H1 (cell line): ENCODE measurements around the gene SMARCC1. TPM values are rescaled to one million over a fixed set of nuclear protein-coding genes. Genes with fewer than 3 reads are reported as not detected.

Experiments used
- CTCF ChIA-PET: fragments of 300-600 bp; sonication (Branson Sonifier 250); formaldehyde crosslinking; loops from one replicate; lab custom pipeline; 2021; ENCODE audit not compliant: partially characterized antibody; lab: Charles Lee
- POLR2A ChIA-PET: fragments of 300-600 bp; sonication (Branson Sonifier 250); formaldehyde crosslinking; loops from one replicate; lab custom pipeline; 2021; ENCODE audit warnings: inconsistent platforms; ENCODE audit not compliant: partially characterized antibody; lab: Charles Lee
- DNase-seq, 2 experiments: peaks; one replicate each; pipeline versions ENCODE4 v3.0.0 to v3.0.0-alpha.2; 2010 to 2022; ENCODE audit warnings: low spot score in 2 of 2, low read depth in 1 of 2, mixed read lengths in 1 of 2
- FAIRE-seq: peaks from 2 replicates; lab custom pipeline; 2011; peaks lifted over from hg19 to GRCh38; lab: Jason Lieb, UNC
- H2AFZ ChIP-seq: 2 replicates; pipeline ENCODE4 v1.8.1; 2012; ENCODE audit warnings: low read length, inconsistent platforms
- H2AK5ac ChIP-seq: 2 replicates; pipeline ENCODE4 v1.6.1; 2013; ENCODE audit warnings: low read depth, low read length
- H2BK120ac ChIP-seq: replicated peaks from 2 replicates; pipeline ENCODE3; 2013; ENCODE audit warnings: low read depth, low read length, inconsistent platforms
- H2BK12ac ChIP-seq: 2 replicates; pipeline ENCODE4 v1.6.1; 2013; ENCODE audit warnings: low read depth, low read length
- H2BK15ac ChIP-seq: 2 replicates; pipeline ENCODE4 v1.6.1; 2013; ENCODE audit warnings: low read length
- H2BK20ac ChIP-seq: 2 replicates; pipeline ENCODE4 v1.6.1; 2013; ENCODE audit warnings: low read length
- H2BK5ac ChIP-seq: 2 replicates; pipeline ENCODE4 v1.6.1; 2013; ENCODE audit warnings: low read depth, low read length
- H3K14ac ChIP-seq: 2 replicates; pipeline ENCODE4 v1.6.1; 2013; ENCODE audit warnings: inconsistent platforms; ENCODE audit not compliant: insufficient read length
- H3K18ac ChIP-seq: 2 replicates; pipeline ENCODE4 v1.6.1; 2013; ENCODE audit warnings: low read length; ENCODE audit errors: extremely low read depth
- H3K23ac ChIP-seq: 2 replicates; pipeline ENCODE4 v1.6.1; 2013; ENCODE audit warnings: inconsistent platforms; ENCODE audit not compliant: insufficient read length
- H3K23me2 ChIP-seq: 2 replicates; pipeline ENCODE4 v1.6.1; 2013; ENCODE audit warnings: low read depth, low read length
- H3K27ac ChIP-seq: 2 replicates; pipeline ENCODE4 v1.6.1; 2011; ENCODE audit warnings: low read depth, low read length, inconsistent platforms
- H3K27me3 ChIP-seq, 4 experiments: replicated peaks in 1 of 4; 1 replicate in 1 of 4; 2 replicates in 3 of 4; pipeline versions ENCODE4 v1.6.1 to v1.8.1; 2011 to 2013; ENCODE audit warnings: low read length in 3 of 4, mild to moderate bottlenecking in 3 of 4, inconsistent platforms in 2 of 4, mixed read lengths in 2 of 4, moderate library complexity in 1 of 4; ENCODE audit not compliant: control insufficient read depth in 3 of 4, insufficient read depth in 3 of 4; ENCODE audit errors: extremely low read depth in 1 of 4
- H3K36me3 ChIP-seq, 4 experiments: 2 replicates each; pipeline versions ENCODE4 v1.6.1 to v1.8.1; 2011 to 2013; ENCODE audit warnings: mild to moderate bottlenecking in 4 of 4, low read length in 3 of 4, moderate library complexity in 2 of 4, control low read depth in 1 of 4, inconsistent platforms in 1 of 4; ENCODE audit not compliant: insufficient read depth in 4 of 4, control insufficient read depth in 2 of 4
- H3K4ac ChIP-seq: replicated peaks from 2 replicates; pipeline ENCODE3; 2013; ENCODE audit warnings: low read length, low read depth, mixed read lengths, inconsistent platforms; ENCODE audit not compliant: insufficient read length
- H3K4me1 ChIP-seq, 4 experiments: replicated peaks in 1 of 4; 1 replicate in 1 of 4; 2 replicates in 3 of 4; pipeline versions ENCODE4 v1.6.1 to v1.8.1; 2011 to 2013; ENCODE audit warnings: low read length in 3 of 4, inconsistent platforms in 2 of 4, mixed read lengths in 1 of 4; ENCODE audit not compliant: insufficient read depth in 4 of 4, control insufficient read depth in 3 of 4
- H3K4me2 ChIP-seq, 2 experiments: 2 replicates each; pipeline versions ENCODE4 v1.6.1 to v1.8.1; 2011 to 2013; ENCODE audit warnings: low read depth in 2 of 2, low read length in 2 of 2, control low read depth in 1 of 2, inconsistent platforms in 1 of 2, mild to moderate bottlenecking in 1 of 2; ENCODE audit not compliant: insufficient read depth in 1 of 2
- H3K4me3 ChIP-seq, 4 experiments: fragments of 200-600, 300-600 bp in 1 of 4; sonication (generic), shearing (Covaris generic), sonication (Bioruptor Twin) in 1 of 4; 2 replicates each; pipeline versions ENCODE4 v1.5.1 to v1.8.1; 2011 to 2016; ENCODE audit warnings: low read length in 4 of 4, low read depth in 3 of 4, control low read depth in 2 of 4, inconsistent platforms in 2 of 4, mild to moderate bottlenecking in 2 of 4, mixed read lengths in 1 of 4, moderate library complexity in 1 of 4; ENCODE audit not compliant: insufficient read depth in 2 of 4; ENCODE audit errors: extremely low read depth in 1 of 4
- H3K56ac ChIP-seq: replicated peaks from 2 replicates; pipeline ENCODE3; 2013; ENCODE audit warnings: low read depth, mild to moderate bottlenecking, mixed read lengths, low read length, inconsistent platforms; ENCODE audit not compliant: insufficient read length
- H3K79me1 ChIP-seq: 2 replicates; pipeline ENCODE4 v1.6.1; 2013; ENCODE audit warnings: low read depth, low read length, control low read depth
- H3K79me2 ChIP-seq, 2 experiments: 2 replicates each; pipeline versions ENCODE4 v1.6.1 to v1.8.1; 2012 to 2013; ENCODE audit warnings: low read length in 2 of 2, mild to moderate bottlenecking in 2 of 2, inconsistent platforms in 1 of 2; ENCODE audit not compliant: insufficient read depth in 2 of 2, control insufficient read depth in 1 of 2
- H3K9ac ChIP-seq, 4 experiments: replicated peaks in 1 of 4; 1 replicate in 1 of 4; 2 replicates in 3 of 4; pipeline versions ENCODE4 v1.6.1 to v1.8.1; 2011 to 2013; ENCODE audit warnings: low read depth in 3 of 4, low read length in 3 of 4, control low read depth in 2 of 4, mild to moderate bottlenecking in 2 of 4, moderate library complexity in 2 of 4, inconsistent platforms in 1 of 4; ENCODE audit errors: extremely low read depth in 1 of 4
- H3K9me3 ChIP-seq, 2 experiments: 2 replicates each; pipeline versions ENCODE4 v1.6.1 to v1.8.1; 2012 to 2013; ENCODE audit warnings: mild to moderate bottlenecking in 2 of 2, moderate library complexity in 2 of 2, control low read depth in 1 of 2, inconsistent platforms in 1 of 2, low read depth in 1 of 2, low read length in 1 of 2, mixed read lengths in 1 of 2; ENCODE audit not compliant: insufficient read depth in 2 of 2
- H4K20me1 ChIP-seq, 2 experiments: replicated peaks in 1 of 2; 2 replicates each; pipeline versions ENCODE3 to v1.8.1; 2011 to 2013; ENCODE audit warnings: inconsistent platforms in 2 of 2, low read length in 2 of 2, mild to moderate bottlenecking in 1 of 2; ENCODE audit not compliant: insufficient read depth in 2 of 2, control insufficient read depth in 1 of 2
- H4K5ac ChIP-seq: 2 replicates; pipeline ENCODE4 v1.6.1; 2013; ENCODE audit warnings: low read length, low read depth, mixed read lengths, inconsistent platforms; ENCODE audit not compliant: insufficient read length
- H4K8ac ChIP-seq: 2 replicates; pipeline ENCODE4 v1.8.0; 2013; ENCODE audit warnings: mild to moderate bottlenecking, moderate library complexity, low read length, inconsistent platforms; ENCODE audit not compliant: insufficient read depth; ENCODE audit errors: extremely low read depth
- H4K91ac ChIP-seq: replicated peaks from 2 replicates; pipeline ENCODE3; 2013; ENCODE audit warnings: low read length, mixed read lengths, inconsistent platforms; ENCODE audit not compliant: insufficient read length
- CBX5 ChIP-seq: fragments of 300-800, 300-1000 bp; sonication (generic); IDR thresholded peaks from 2 replicates; pipeline ENCODE4 v1.7.1; 2016; ENCODE audit warnings: antibody characterized with exemption, low read length, low read depth
- EGR1 ChIP-seq: IDR thresholded peaks from 2 replicates; pipeline ENCODE4 v1.6.1; 2011; ENCODE audit warnings: low read depth, low read length, borderline replicate concordance
- HDAC2 ChIP-seq, 2 experiments: fragments of 300-600 bp in 1 of 2; sonication (generic) in 1 of 2; IDR thresholded peaks; 2 replicates each; pipeline ENCODE4 v1.6.1; 2011 to 2012; ENCODE audit warnings: low read depth in 2 of 2, low read length in 2 of 2, mild to moderate bottlenecking in 2 of 2, moderate library complexity in 2 of 2, borderline replicate concordance in 1 of 2, inconsistent platforms in 1 of 2
- HDAC6 ChIP-seq: IDR thresholded peaks from one replicate; pipeline ENCODE4 v1.7.1; 2012; ENCODE audit warnings: low read depth, mild to moderate bottlenecking, inconsistent platforms, low read length, moderate library complexity
- MAFK ChIP-seq: IDR thresholded peaks from 2 replicates; pipeline ENCODE4 v1.6.1; 2012; ENCODE audit warnings: low read depth, mild to moderate bottlenecking, improper control_type of control experiment, low read length
- POLR2AphosphoS5 ChIP-seq: IDR thresholded peaks from 2 replicates; pipeline ENCODE4 v1.6.1; 2011; ENCODE audit warnings: low read depth, low read length
- RXRA ChIP-seq: IDR thresholded peaks from 2 replicates; pipeline ENCODE4 v1.6.1; 2011; ENCODE audit warnings: low read depth, mild to moderate bottlenecking, low read length, moderate library complexity; ENCODE audit not compliant: insufficient read depth
- SP2 ChIP-seq: IDR thresholded peaks from 2 replicates; pipeline ENCODE4 v1.6.1; 2012; ENCODE audit warnings: mild to moderate bottlenecking, low read length, inconsistent platforms
- SP4 ChIP-seq: IDR thresholded peaks from 2 replicates; pipeline ENCODE4 v1.6.1; 2012; ENCODE audit warnings: low read length, inconsistent platforms
- SRF ChIP-seq: IDR thresholded peaks from 2 replicates; pipeline ENCODE4 v1.6.1; 2011; ENCODE audit warnings: mild to moderate bottlenecking, low read depth, low read length, moderate library complexity
- YY1 ChIP-seq: IDR thresholded peaks from 2 replicates; pipeline ENCODE4 v1.6.1; 2011; ENCODE audit warnings: low read depth, mild to moderate bottlenecking, low read length
- ZNF274 ChIP-seq: IDR thresholded peaks from 2 replicates; pipeline ENCODE4 v1.7.0; 2012; ENCODE audit warnings: low read length, borderline replicate concordance; ENCODE audit errors: extremely low read depth
- WGBS, 2 experiments: shearing (Covaris generic) in 1 of 2; methylation state at CpG; one replicate each; pipeline versions ENCODE4 v1.1.6 to v1.1.7; 2013 to 2015; ENCODE audit warnings: low lambda C conversion rate in 2 of 2, mixed read lengths in 2 of 2, inconsistent platforms in 1 of 2, low coverage in 1 of 2, missing lambda C conversion rate in 1 of 2; ENCODE audit not compliant: insufficient replicate concordance in 2 of 2, insufficient coverage in 1 of 2, insufficient read length in 1 of 2; ENCODE audit errors: extremely low coverage in 1 of 2, missing lambda C conversion rate in 1 of 2; 5-methylcytosine and 5-hydroxymethylcytosine counted together
- polyA plus RNA-seq, 7 experiments: library from polyadenylated mRNA; depleted of rRNA in 3 of 7; stranded (reverse) in 5 of 7; unstranded in 2 of 7; fragments of >200 nt in 5 of 7; fragments of 200-250 nt in 2 of 7; gene quantifications; 1 replicate in 5 of 7; 2 replicates in 1 of 7; 4 replicates in 1 of 7; pipeline versions ENCODE4 v1.2.1 to v1.2.3, GENCODE V29; 2011 to 2013; ENCODE audit warnings: missing spikeins in 2 of 7, mixed read lengths in 2 of 7
- total RNA-seq: library from RNA; stranded (reverse); fragmentation: NEBNext Ultra II Directional; extraction: Animal tissue kit (Norgen Biotek cat#: 25700); gene quantifications from 2 replicates; pipeline ENCODE4 v1.2.1, GENCODE V29; 2021

Gene SMARCC1
- total and polyA plus RNA-seq, 2 of the 8 experiments (the other 6 are each of a cell fraction or from before 2014, with no cell fraction given), result 64.1 to 335 TPM

DNA sequence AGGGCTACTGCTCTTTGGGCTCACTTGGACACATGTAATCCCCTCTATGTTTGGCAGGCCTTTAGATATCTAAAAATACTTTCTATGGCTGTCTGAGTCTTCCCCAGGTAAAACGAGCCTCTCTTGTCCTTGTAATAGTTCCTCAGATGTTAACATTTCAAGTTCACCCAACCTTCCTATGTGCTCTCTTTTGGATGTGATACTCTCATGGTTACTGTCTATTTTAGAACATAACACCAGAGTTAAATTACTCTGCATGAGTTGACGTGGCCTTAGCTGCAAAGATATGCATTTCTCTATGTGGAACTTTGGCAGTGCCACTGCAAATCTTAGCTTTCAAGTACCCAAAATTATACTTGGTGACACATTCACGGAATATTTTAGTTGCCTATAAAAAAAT, 171.1 kb downstream of the SMARCC1 start:
- FAIRE-seq (no peak), DNase-seq (no peak)
- Histone ChIP-seq H4K8ac (no peak overlapping the region), H4K5ac (no peak overlapping the region), H3K23ac (no peak overlapping the region), H3K36me3 (peaks cover 30 to 78% (median 60%) of the 10 kb centered on the region in 4 experiments), H3K56ac (no peak overlapping the region), H3K23me2 (no peaks in the 10 kb centered on the region), H4K20me1 (peaks cover 0 to 3% of the 10 kb centered on the region in 2 experiments), H3K18ac (no peak overlapping the region), H3K4ac (no peak overlapping the region), H2AFZ (no peak overlapping the region), H3K14ac (no peak overlapping the region), H2BK12ac (no peak overlapping the region), H2BK5ac (no peak overlapping the region), H3K4me3 (no peak overlapping the region), H3K27me3 (no peaks in the 10 kb centered on the region), H3K4me1 (no peaks in the 10 kb centered on the region), H2AK5ac (no peak overlapping the region), H2BK15ac (no peak overlapping the region), H3K9me3 (no peaks in the 10 kb centered on the region), H3K27ac (no peak overlapping the region), H4K91ac (no peak overlapping the region), H3K9ac (no peak overlapping the region), H2BK20ac (no peak overlapping the region), H2BK120ac (no peak overlapping the region)
- POLR2A ChIA-PET, result no interaction called here
- 96% methylated on average over 3 of the region's 3 CpGs; no CpG with 5 or more reads in 1 of the 2 experiments for WGBS, 2 experiments
- CTCF ChIA-PET, result interaction anchor here (0.7 to 1.1 kb wide), 2 partner anchors 22 to 88 kb away, joined by 3 read pairs; no protein-coding TSS in a partner anchor
- TF ChIP-seq RXRA (no peak), ZNF274 (no peak), HDAC2 (IDR thresholded peaks at IDR 0.05; ENCODE audit: borderline replicate concordance in 1 of 2, low read depth in 2 of 2, low read length in 2 of 2) (no peak), EGR1 (no peak), SP2 (no peak), SP4 (no peak), HDAC6 (no peak), MAFK (no peak), SRF (no peak), CBX5 (no peak), YY1 (no peak), POLR2AphosphoS5 (no peak)
- TF ChIP-seq, all 59 proteins: peak for 0
- Histone ChIP-seq H3K79me1 (no peaks in the 10 kb centered on the region), H3K4me2 (no peak overlapping the region), H3K79me2 (no peaks in the 10 kb centered on the region)
